IMR-90 (cell line): ENCODE measurements around the gene PPP1R15A. TPM values are rescaled to one million over a fixed set of nuclear protein-coding genes. Genes with fewer than 3 reads are reported as not detected.

ENCODE experiments used
- ATAC-seq: fragments of 200-7000 bp; cut with Tn5 transposase; 2 replicates; pipeline ENCODE4 v1.9.1; 2020; ENCODE audit warnings: low read depth, mild to moderate bottlenecking, moderate library complexity
- BruUV-seq: library from RNA; stranded (reverse); fragments of 400-500 nt; replicated peaks from 2 replicates; lab custom pipeline; 2021; lab: Mats Ljungman, UMichigan
- CTCF ChIA-PET: fragments of 300-600 bp; formaldehyde crosslinking; extraction: SDS; loops from one replicate; lab custom pipeline; 2021; ENCODE audit warnings: antibody characterized with exemption; lab: Yijun Ruan, JAX
- POLR2A ChIA-PET: fragments of 300-600 bp; sonication (Branson Sonifier 250); formaldehyde crosslinking; loops from one replicate; lab custom pipeline; 2022; ENCODE audit warnings: antibody characterized with exemption; ENCODE audit not compliant: unreplicated experiment; lab: Charles Lee
- DNase-seq: peaks from one replicate; pipeline ENCODE4 v3.0.0; 2013
- H2AFZ ChIP-seq: replicated peaks from 2 replicates; pipeline ENCODE3; 2013; ENCODE audit warnings: low read length, mild to moderate bottlenecking; ENCODE audit not compliant: poor library complexity
- H2AK5ac ChIP-seq: 2 replicates; pipeline ENCODE4 v1.6.1; 2013; ENCODE audit warnings: low read depth, low read length, inconsistent platforms
- H2AK9ac ChIP-seq: replicated peaks from 2 replicates; pipeline ENCODE3; 2013; ENCODE audit warnings: mild to moderate bottlenecking, low read depth, low read length, moderate library complexity; ENCODE audit not compliant: poor library complexity
- H2BK120ac ChIP-seq: 2 replicates; pipeline ENCODE4 v1.6.1; 2013; ENCODE audit warnings: low read depth, low read length, inconsistent platforms
- H2BK15ac ChIP-seq: 3 replicates; pipeline ENCODE4 v1.6.1; 2013; ENCODE audit warnings: low read depth, low read length, inconsistent platforms
- H2BK20ac ChIP-seq: 2 replicates; pipeline ENCODE4 v1.6.1; 2013; ENCODE audit warnings: low read depth, mild to moderate bottlenecking, inconsistent platforms, low read length, moderate library complexity
- H2BK5ac ChIP-seq: 2 replicates; pipeline ENCODE4 v1.6.1; 2013; ENCODE audit warnings: mild to moderate bottlenecking, low read depth, low read length, inconsistent platforms; ENCODE audit not compliant: poor library complexity, severe bottlenecking
- H3K14ac ChIP-seq: replicated peaks from 2 replicates; pipeline ENCODE4 v1.6.1; 2013; ENCODE audit warnings: low read depth, low read length, inconsistent platforms
- H3K18ac ChIP-seq: 2 replicates; pipeline ENCODE4 v1.6.1; 2013; ENCODE audit warnings: low read depth, low read length, control low read depth
- H3K23ac ChIP-seq: 2 replicates; pipeline ENCODE4 v1.6.1; 2013; ENCODE audit warnings: low read depth, low read length, inconsistent platforms
- H3K27ac ChIP-seq: 2 replicates; pipeline ENCODE4 v1.5.1; 2013; ENCODE audit warnings: mild to moderate bottlenecking, control low read depth, low read length; ENCODE audit not compliant: insufficient read depth
- H3K27me3 ChIP-seq: 2 replicates; pipeline ENCODE4 v1.6.1; 2013; ENCODE audit warnings: low read length; ENCODE audit not compliant: control insufficient read depth, insufficient read depth
- H3K36me3 ChIP-seq: 2 replicates; pipeline ENCODE4 v1.6.1; 2013; ENCODE audit warnings: low read length, mixed read lengths; ENCODE audit not compliant: control insufficient read depth, insufficient read depth
- H3K4ac ChIP-seq: 2 replicates; pipeline ENCODE4 v1.6.1; 2013; ENCODE audit warnings: low read depth, low read length, inconsistent platforms
- H3K4me1 ChIP-seq: 2 replicates; pipeline ENCODE4 v1.6.1; 2013; ENCODE audit warnings: low read length, mixed read lengths; ENCODE audit not compliant: control insufficient read depth, insufficient read depth
- H3K4me2 ChIP-seq: 2 replicates; pipeline ENCODE4 v1.6.1; 2013; ENCODE audit warnings: low read depth, mild to moderate bottlenecking, control low read depth, low read length, moderate library complexity
- H3K4me3 ChIP-seq: 2 replicates; pipeline ENCODE4 v1.5.1; 2013; ENCODE audit warnings: low read depth, mild to moderate bottlenecking, control low read depth, low read length, moderate library complexity; ENCODE audit not compliant: insufficient read depth
- H3K56ac ChIP-seq: 2 replicates; pipeline ENCODE4 v1.6.1; 2013; ENCODE audit warnings: low read length, inconsistent platforms; ENCODE audit not compliant: insufficient read depth; ENCODE audit errors: extremely low read depth
- H3K79me1 ChIP-seq, 2 experiments: 2 replicates each; pipeline ENCODE4 v1.6.1; 2013; ENCODE audit warnings: low read length in 2 of 2, inconsistent platforms in 1 of 2, low read depth in 1 of 2
- H3K9ac ChIP-seq: 2 replicates; pipeline ENCODE4 v1.6.1; 2013; ENCODE audit warnings: low read depth, low read length, control low read depth
- H3K9me1 ChIP-seq: 2 replicates; pipeline ENCODE4 v1.6.1; 2013; ENCODE audit warnings: low read length, inconsistent platforms; ENCODE audit not compliant: insufficient read depth
- H3K9me3 ChIP-seq: 2 replicates; pipeline ENCODE4 v1.6.1; 2013; ENCODE audit warnings: low read length; ENCODE audit not compliant: control insufficient read depth, insufficient read depth
- H4K20me1 ChIP-seq: 2 replicates; pipeline ENCODE4 v1.6.1; 2013; ENCODE audit warnings: low read length, inconsistent platforms; ENCODE audit not compliant: insufficient read depth
- H4K5ac ChIP-seq: 2 replicates; pipeline ENCODE4 v1.6.1; 2013; ENCODE audit warnings: mild to moderate bottlenecking, low read depth, low read length, control low read depth
- H4K8ac ChIP-seq, 2 experiments: 2 replicates each; pipeline ENCODE4 v1.6.1; 2013; ENCODE audit warnings: low read depth in 2 of 2, low read length in 2 of 2, control low read depth in 1 of 2, inconsistent platforms in 1 of 2
- H4K91ac ChIP-seq: 2 replicates; pipeline ENCODE4 v1.6.1; 2013; ENCODE audit warnings: low read depth, low read length, inconsistent platforms; ENCODE audit not compliant: insufficient read depth
- BHLHE40 ChIP-seq: fragments of 150-350 bp; IDR thresholded peaks from 2 replicates; pipeline ENCODE4 v1.6.1; 2016; ENCODE audit warnings: mild to moderate bottlenecking, low read depth, low read length
- CEBPB ChIP-seq: IDR thresholded peaks from 2 replicates; pipeline ENCODE4 v1.6.1; 2012; ENCODE audit warnings: low read depth, low read length, improper control_type of control experiment
- CHD1 ChIP-seq: IDR thresholded peaks from 2 replicates; pipeline ENCODE4 v1.6.1; 2012; ENCODE audit warnings: low read depth, low read length, improper control_type of control experiment
- CTCF ChIP-seq: conservative IDR thresholded peaks from 2 replicates; pipeline ENCODE4 v1.5.1; 2012; ENCODE audit warnings: mild to moderate bottlenecking, low read depth, low read length, improper control_type of control experiment
- MAFK ChIP-seq: IDR thresholded peaks from 2 replicates; pipeline ENCODE4 v1.6.1; 2012; ENCODE audit warnings: low read depth, low read length, improper control_type of control experiment
- MAZ ChIP-seq: IDR thresholded peaks from 2 replicates; pipeline ENCODE4 v1.6.1; 2012; ENCODE audit warnings: low read depth, mild to moderate bottlenecking, low read length, improper control_type of control experiment, moderate library complexity, borderline replicate concordance
- MXI1 ChIP-seq: IDR thresholded peaks from 2 replicates; pipeline ENCODE4 v1.6.1; 2012; ENCODE audit warnings: low read depth, mild to moderate bottlenecking, low read length, moderate library complexity, borderline replicate concordance
- NFE2L2 ChIP-seq: fragments of 150-350 bp; IDR thresholded peaks from 2 replicates; pipeline ENCODE4 v1.6.1; 2016; ENCODE audit warnings: low read depth, mild to moderate bottlenecking, low read length
- POLR2A ChIP-seq: IDR thresholded peaks from 2 replicates; pipeline ENCODE4 v1.6.1; 2012; ENCODE audit warnings: mild to moderate bottlenecking, low read depth, low read length
- RAD21 ChIP-seq: IDR thresholded peaks from 2 replicates; pipeline ENCODE4 v1.6.1; 2012; ENCODE audit warnings: low read length, improper control_type of control experiment
- RCOR1 ChIP-seq: IDR thresholded peaks from 2 replicates; pipeline ENCODE4 v1.6.1; 2012; ENCODE audit warnings: mild to moderate bottlenecking, low read length, improper control_type of control experiment; ENCODE audit not compliant: insufficient replicate concordance
- RFX5 ChIP-seq: IDR thresholded peaks from 2 replicates; pipeline ENCODE4 v1.8.0; 2012; ENCODE audit warnings: low read depth, mild to moderate bottlenecking, low read length, moderate library complexity
- WGBS, 2 experiments: methylation state at CpG; one replicate each; pipeline versions ENCODE4 v1.1.5 to v1.1.7; 2013; ENCODE audit warnings: missing lambda C conversion rate in 2 of 2; ENCODE audit not compliant: insufficient read length in 1 of 2; ENCODE audit errors: extremely low coverage in 2 of 2; 5-methylcytosine and 5-hydroxymethylcytosine counted together
- dilution Hi-C: fragments of 300-500 bp; cut with HindIII; formaldehyde crosslinking; loops from one replicate; pipeline ENCODE4 v1.14.3; 2018; ENCODE audit warnings: low sequenced_read_pairs; ENCODE audit not compliant: unreplicated experiment
- in situ Hi-C: fragments of 300-500 bp; cut with MboI; formaldehyde crosslinking; loops from 3 replicates; pipeline ENCODE4 v1.14.3; 2019; ENCODE audit warnings: low sequenced_read_pairs, inconsistent platforms, mixed read lengths
- intact Hi-C: fragments of 100-400 bp; cut with micrococcal nuclease; formaldehyde crosslinking; loops from 2 replicates; pipeline ENCODE4 v1.10.0; 2022
- polyA plus RNA-seq, 3 experiments: library from polyadenylated mRNA; depleted of rRNA; stranded (reverse); fragments of >200 nt; gene quantifications; 2 replicates each; pipeline ENCODE4 v1.2.3, GENCODE V29; 2012; ENCODE audit warnings: low replicate concordance in 1 of 3
- total RNA-seq: library from RNA; depleted of rRNA; stranded (reverse); fragments of >200 nt; gene quantifications from 2 replicates; pipeline ENCODE4 v1.2.3, GENCODE V29; 2012
- TF ChIP-seq, protein P1 (sequence below): fragments of 150-350 bp; IDR thresholded peaks from 2 replicates; pipeline ENCODE4 v1.6.1; 2016; ENCODE audit warnings: low read depth, mild to moderate bottlenecking, low read length, moderate library complexity, borderline replicate concordance
- TF ChIP-seq, protein P2 (sequence below): fragments of 150-350 bp; IDR thresholded peaks from 2 replicates; pipeline ENCODE4 v1.6.1; 2017; ENCODE audit warnings: mild to moderate bottlenecking, antibody characterized with exemption, low read length, low read depth

PPP1R15A gene
- total and polyA plus RNA-seq, 2 of the 4 experiments (the other 2 are of a cell fraction) = 26.7 to 87.7 TPM

GRCh38 chr19:48870048-48870447 is 2.2 kb upstream of the PPP1R15A start:
- Histone ChIP-seq H3K9me1 (peaks cover 4% of the 10 kb centered on the region; the same call in 1 of the 2 replicates), H3K4me1 (peaks cover 21% of the 10 kb centered on the region), H3K4me2 (no peak overlapping the region), H4K91ac (no peak overlapping the region), H3K9me3 (no peaks in the 10 kb centered on the region), H3K27ac (no peak overlapping the region), H4K8ac (no peak overlapping the region), H3K36me3 (peaks cover 21% of the 10 kb centered on the region), H3K4ac (no peak overlapping the region), H3K56ac (no peak overlapping the region), H3K9ac (no peak overlapping the region), H3K23ac (no peak overlapping the region), H2BK20ac (no peak overlapping the region), H2AK5ac (no peak overlapping the region), H2AK9ac (no peak overlapping the region), H3K79me1 (peaks cover 11 to 62% of the 10 kb centered on the region in 2 experiments), H2BK5ac (no peak overlapping the region), H3K27me3 (no peaks in the 10 kb centered on the region), H3K14ac (no peak overlapping the region), H4K5ac (no peak overlapping the region), H2BK120ac (no peak overlapping the region), H2BK15ac (no peak overlapping the region), H3K4me3 (no peak overlapping the region), H2AFZ (no peak overlapping the region), H4K20me1 (peaks cover 26% of the 10 kb centered on the region), H3K18ac (no peak overlapping the region)
- DNase-seq = no peak
- intact Hi-C loops (no loop called here), dilution Hi-C loops (no loop called here), in situ Hi-C loops (no loop called here)
- ATAC-seq = no peak
- 95% methylated on average over 4 of the region's 9 CpGs; no CpG with 5 or more reads in 1 of the 2 experiments for WGBS, 2 experiments
- no TSS peak for BruUV-seq
- ChIA-PET CTCF (no interaction called here), POLR2A (no interaction called here)
- TF ChIP-seq RAD21 = no peak
- TF ChIP-seq MXI1 = no peak
- no peak for TF ChIP-seq RCOR1
- TF ChIP-seq, protein P1, sequence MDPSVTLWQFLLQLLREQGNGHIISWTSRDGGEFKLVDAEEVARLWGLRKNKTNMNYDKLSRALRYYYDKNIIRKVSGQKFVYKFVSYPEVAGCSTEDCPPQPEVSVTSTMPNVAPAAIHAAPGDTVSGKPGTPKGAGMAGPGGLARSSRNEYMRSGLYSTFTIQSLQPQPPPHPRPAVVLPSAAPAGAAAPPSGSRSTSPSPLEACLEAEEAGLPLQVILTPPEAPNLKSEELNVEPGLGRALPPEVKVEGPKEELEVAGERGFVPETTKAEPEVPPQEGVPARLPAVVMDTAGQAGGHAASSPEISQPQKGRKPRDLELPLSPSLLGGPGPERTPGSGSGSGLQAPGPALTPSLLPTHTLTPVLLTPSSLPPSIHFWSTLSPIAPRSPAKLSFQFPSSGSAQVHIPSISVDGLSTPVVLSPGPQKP = no peak
- TF ChIP-seq NFE2L2 = no peak
- no peak for TF ChIP-seq MAFK
- no peak for TF ChIP-seq CEBPB
- TF ChIP-seq CHD1 = no peak
- TF ChIP-seq MAZ = no peak
- no peak for TF ChIP-seq CTCF
- no peak for TF ChIP-seq BHLHE40
- TF ChIP-seq, protein P2, sequence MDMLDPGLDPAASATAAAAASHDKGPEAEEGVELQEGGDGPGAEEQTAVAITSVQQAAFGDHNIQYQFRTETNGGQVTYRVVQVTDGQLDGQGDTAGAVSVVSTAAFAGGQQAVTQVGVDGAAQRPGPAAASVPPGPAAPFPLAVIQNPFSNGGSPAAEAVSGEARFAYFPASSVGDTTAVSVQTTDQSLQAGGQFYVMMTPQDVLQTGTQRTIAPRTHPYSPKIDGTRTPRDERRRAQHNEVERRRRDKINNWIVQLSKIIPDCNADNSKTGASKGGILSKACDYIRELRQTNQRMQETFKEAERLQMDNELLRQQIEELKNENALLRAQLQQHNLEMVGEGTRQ = no peak
- TF ChIP-seq POLR2A = no peak
- no peak for TF ChIP-seq RFX5
